Esophagus muscularis mucosa (tissue), 4 donors: Measurements from ENCODE around the gene HTR2C. TPM values are rescaled to one million over a fixed set of nuclear protein-coding genes. Genes with fewer than 3 reads are reported as not detected.

Source experiments
- DNase-seq: peaks from one replicate; pipeline ENCODE4 v3.0.0-alpha.2; 2017; ENCODE audit errors: extremely low spot score
- H3K27ac ChIP-seq, 4 donors: fragments of 200-600 bp; sonication (generic); replicated peaks in 1 of 4; 1 replicate in 3 of 4; 2 replicates in 1 of 4; pipeline ENCODE4 v1.5.1; 2016 to 2019; ENCODE audit warnings: mild to moderate bottlenecking in 1 of 4
- H3K27me3 ChIP-seq, 4 donors: fragments of 200-600 bp; sonication (generic); one replicate each; pipeline versions ENCODE4 v1.5.1 to v1.6.0; 2016 to 2019
- H3K36me3 ChIP-seq, 4 donors: fragments of 200-600 bp; sonication (generic); one replicate each; pipeline ENCODE4 v1.5.1; 2016 to 2019
- H3K4me1 ChIP-seq, 4 donors: fragments of 200-600 bp; sonication (generic); one replicate each; pipeline ENCODE4 v1.5.1; 2016 to 2019
- H3K4me3 ChIP-seq, 4 donors: fragments of 200-600 bp; sonication (generic); 1 replicate in 2 of 4; 2 replicates in 2 of 4; pipeline ENCODE4 v1.5.1; 2016 to 2019; ENCODE audit warnings: mild to moderate bottlenecking in 4 of 4, moderate library complexity in 1 of 4
- H3K9me3 ChIP-seq, 4 donors: fragments of 200-600 bp; sonication (generic); 1 replicate in 3 of 4; 2 replicates in 1 of 4; pipeline ENCODE4 v1.5.1; 2016 to 2019
- CTCF ChIP-seq, 3 experiments: fragments of 200-600 bp in 2 of 3; fragments of 450-650 bp in 1 of 3; sonication (generic) in 2 of 3; IDR thresholded peaks; one replicate each; pipeline ENCODE4 v1.5.1; 2017 to 2019; ENCODE audit warnings: antibody characterized with exemption in 3 of 3, mild to moderate bottlenecking in 2 of 3, moderate library complexity in 1 of 3
- EP300 ChIP-seq: sonication (generic); formaldehyde crosslinking; IDR thresholded peaks from one replicate; pipeline ENCODE4 v1.6.1; 2017; ENCODE audit warnings: antibody characterized with exemption
- POLR2A ChIP-seq: fragments of 450-650 bp; IDR thresholded peaks from one replicate; pipeline ENCODE4 v1.6.1; 2017; ENCODE audit warnings: antibody characterized with exemption, moderate library complexity, mild to moderate bottlenecking, low read depth
- POLR2AphosphoS5 ChIP-seq, 2 donors: sonication (generic); formaldehyde crosslinking; IDR thresholded peaks; one replicate each; pipeline ENCODE4 v1.6.1; 2017; ENCODE audit warnings: antibody characterized with exemption in 2 of 2
- WGBS: methylation state at CpG from one replicate; pipeline ENCODE4 v1.1.5; 2018; 5-methylcytosine and 5-hydroxymethylcytosine counted together
- intact Hi-C: fragments of 100-400 bp; cut with DNase I; formaldehyde crosslinking; loops from one replicate; pipeline ENCODE4 v1.15.1; 2023
- total RNA-seq, 4 donors: library from RNA; depleted of rRNA; stranded (reverse); fragments of >200 nt; gene quantifications; one replicate each; pipeline versions ENCODE4 v1.1.0 to v1.2.1, GENCODE V29; 2016

Gene HTR2C
- total RNA-seq, 4 donors from 2014 or later: not detected

GRCh38 chrX:114766541-114766940, 182.7 kb downstream of the HTR2C start:
- Histone ChIP-seq H3K27me3 (no peaks in the 10 kb centered on the region), H3K9me3 (peaks cover 0 to 5% (median 0%) of the 10 kb centered on the region in 4 donors), H3K4me1 (no peaks in the 10 kb centered on the region), H3K4me3 (no peak overlapping the region), H3K36me3 (no peaks in the 10 kb centered on the region), H3K27ac (no peak overlapping the region)
- TF ChIP-seq EP300 (no peak), POLR2AphosphoS5 (IDR thresholded peaks at IDR 0.05) (no peak), POLR2A (no peak)
- intact Hi-C loops: no loop called here
- no peak for DNase-seq
- 52% methylated on average over 1 of the region's 1 CpG for WGBS

- H3K9me3 ChIP-seq: peaks cover 0 to 5% (median 0%) of the 10 kb centered on the region in 4 donors
- intact Hi-C loops: no loop called here
- H3K4me3 ChIP-seq: no peak overlapping the region
- TF ChIP-seq POLR2AphosphoS5 (IDR thresholded peaks at IDR 0.05): no peak
- TF ChIP-seq CTCF (IDR thresholded peaks at IDR 0.05): no peak
- TF ChIP-seq EP300: no peak
- TF ChIP-seq POLR2A: no peak
- no peak overlapping the region for H3K27ac ChIP-seq
- no peaks in the 10 kb centered on the region for H3K36me3 ChIP-seq
- H3K4me1 ChIP-seq: no peaks in the 10 kb centered on the region
- no peak for DNase-seq
- 71% methylated on average over 1 of the region's 1 CpG for WGBS
- H3K27me3 ChIP-seq: no peaks in the 10 kb centered on the region
These were observed 190.8 kb downstream of the HTR2C start for GRCh38 chrX:114774691-114775090.

GRCh38 chrX:114782925-114783324, 199.0 kb downstream of the HTR2C start:
- Histone ChIP-seq H3K27ac (no peak overlapping the region), H3K36me3 (no peaks in the 10 kb centered on the region), H3K9me3 (peaks cover 0 to 16% (median 0%) of the 10 kb centered on the region in 4 donors), H3K4me1 (no peaks in the 10 kb centered on the region), H3K4me3 (no peak overlapping the region), H3K27me3 (no peaks in the 10 kb centered on the region)
- TF ChIP-seq POLR2A (no peak), POLR2AphosphoS5 (IDR thresholded peaks at IDR 0.05) (no peak), EP300 (no peak), CTCF (IDR thresholded peaks at IDR 0.05) (no peak)
- 38% methylated on average over 1 of the region's 1 CpG for WGBS
- DNase-seq: no peak
- intact Hi-C loops: no loop called here

- peaks cover 0 to 15% (median 0%) of the 10 kb centered on the region in 4 donors for H3K9me3 ChIP-seq
- H3K27me3 ChIP-seq: no peaks in the 10 kb centered on the region
- H3K4me1 ChIP-seq: no peaks in the 10 kb centered on the region
- intact Hi-C loops: no loop called here
- WGBS: 74% methylated on average over 3 of the region's 3 CpGs
- no peaks in the 10 kb centered on the region for H3K36me3 ChIP-seq
- DNase-seq: no peak
- H3K27ac ChIP-seq: no peak overlapping the region
- H3K4me3 ChIP-seq: no peak overlapping the region
- TF ChIP-seq POLR2A (no peak), POLR2AphosphoS5 (IDR thresholded peaks at IDR 0.05) (no peak)
These were observed 203.2 kb downstream of the HTR2C start for GRCh38 chrX:114787061-114787460.

- intact Hi-C loops: no loop called here
- no peak for DNase-seq
- no peaks in the 10 kb centered on the region for H3K27me3 ChIP-seq
- 65% methylated on average over 1 of the region's 1 CpG for WGBS
- H3K27ac ChIP-seq: no peak overlapping the region
- no peak for TF ChIP-seq CTCF (IDR thresholded peaks at IDR 0.05)
- TF ChIP-seq POLR2A: no peak
- TF ChIP-seq EP300: no peak
- no peak for TF ChIP-seq POLR2AphosphoS5 (IDR thresholded peaks at IDR 0.05)
- no peaks in the 10 kb centered on the region for H3K9me3 ChIP-seq
- H3K36me3 ChIP-seq: no peaks in the 10 kb centered on the region
- no peaks in the 10 kb centered on the region for H3K4me1 ChIP-seq
- H3K4me3 ChIP-seq: no peak overlapping the region
These were observed 213.6 kb downstream of the HTR2C start for GRCh38 chrX:114797494-114797893.

- no peaks in the 10 kb centered on the region for H3K9me3 ChIP-seq
- H3K36me3 ChIP-seq: no peaks in the 10 kb centered on the region
- no peak overlapping the region for H3K4me3 ChIP-seq
- intact Hi-C loops: no loop called here
- H3K27me3 ChIP-seq: no peaks in the 10 kb centered on the region
- 73% methylated on average over 2 of the region's 2 CpGs for WGBS
- no peak for DNase-seq
- no peaks in the 10 kb centered on the region for H3K4me1 ChIP-seq
- H3K27ac ChIP-seq: no peak overlapping the region
- TF ChIP-seq EP300 (no peak), CTCF (IDR thresholded peaks at IDR 0.05) (no peak), POLR2A (no peak), POLR2AphosphoS5 (IDR thresholded peaks at IDR 0.05) (no peak)
These were observed 215.0 kb downstream of the HTR2C start for GRCh38 chrX:114798907-114799306.
